GM13976 (cell line): ENCODE data around the gene BAZ1A.
A peak's percentile ranks its signal among the peaks of the same experiment; 100 is the strongest.

Source experiments
- DNase-seq: peaks from one replicate; pipeline ENCODE4 v3.0.0; 2012; ENCODE audit warnings: low spot score
- in situ Hi-C: fragments of 300-500 bp; cut with MboI; formaldehyde crosslinking; loops from one replicate; pipeline ENCODE4 v1.12.0; 2022; ENCODE audit warnings: low sequenced_read_pairs, mixed read lengths, inconsistent platforms; ENCODE audit not compliant: unreplicated experiment
- TF ChIP-seq, protein P1 (sequence below): IDR thresholded peaks from 2 replicates; pipeline ENCODE4 v1.5.1; 2012; ENCODE audit warnings: borderline replicate concordance, mild to moderate bottlenecking; ENCODE audit not compliant: insufficient read depth; ENCODE audit errors: extremely low read depth, missing control alignments, control extremely low read depth

The BAZ1A gene

DNA sequence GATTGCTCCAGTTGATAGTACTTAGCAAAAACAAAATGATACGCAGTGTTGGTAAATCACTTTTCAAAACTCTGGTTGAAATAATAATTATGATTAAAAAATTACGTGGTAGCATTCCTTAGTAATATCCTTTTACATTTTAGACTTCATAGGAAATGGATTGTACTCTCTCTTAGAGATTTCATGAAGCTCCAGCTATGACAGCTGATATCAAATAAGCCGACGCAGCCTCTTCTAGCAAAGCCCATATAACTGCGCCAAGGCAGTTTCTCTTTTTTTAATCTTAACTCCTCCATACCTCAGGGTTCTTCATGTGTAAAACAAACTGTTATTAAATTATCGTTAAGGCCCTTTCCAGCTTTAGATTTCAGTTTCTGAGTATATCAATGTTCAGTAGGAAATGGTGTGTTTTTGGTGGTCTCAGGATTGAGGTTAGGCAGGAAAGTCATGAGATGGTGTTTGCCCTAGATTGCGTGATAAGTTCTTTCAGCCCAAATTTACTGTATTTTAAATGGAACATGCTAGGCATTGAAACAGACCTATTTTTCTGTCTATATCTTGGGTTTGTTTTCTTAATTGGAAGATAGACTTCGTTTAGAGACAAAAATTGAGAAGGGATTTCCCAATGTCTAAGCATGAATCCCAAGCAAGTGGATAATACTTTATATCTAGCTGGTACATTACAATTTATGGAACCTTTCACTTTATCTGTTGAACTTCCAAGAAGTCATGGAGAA is 159.9 kb downstream of the BAZ1A start:
- no peak for DNase-seq
- TF ChIP-seq, protein P1, sequence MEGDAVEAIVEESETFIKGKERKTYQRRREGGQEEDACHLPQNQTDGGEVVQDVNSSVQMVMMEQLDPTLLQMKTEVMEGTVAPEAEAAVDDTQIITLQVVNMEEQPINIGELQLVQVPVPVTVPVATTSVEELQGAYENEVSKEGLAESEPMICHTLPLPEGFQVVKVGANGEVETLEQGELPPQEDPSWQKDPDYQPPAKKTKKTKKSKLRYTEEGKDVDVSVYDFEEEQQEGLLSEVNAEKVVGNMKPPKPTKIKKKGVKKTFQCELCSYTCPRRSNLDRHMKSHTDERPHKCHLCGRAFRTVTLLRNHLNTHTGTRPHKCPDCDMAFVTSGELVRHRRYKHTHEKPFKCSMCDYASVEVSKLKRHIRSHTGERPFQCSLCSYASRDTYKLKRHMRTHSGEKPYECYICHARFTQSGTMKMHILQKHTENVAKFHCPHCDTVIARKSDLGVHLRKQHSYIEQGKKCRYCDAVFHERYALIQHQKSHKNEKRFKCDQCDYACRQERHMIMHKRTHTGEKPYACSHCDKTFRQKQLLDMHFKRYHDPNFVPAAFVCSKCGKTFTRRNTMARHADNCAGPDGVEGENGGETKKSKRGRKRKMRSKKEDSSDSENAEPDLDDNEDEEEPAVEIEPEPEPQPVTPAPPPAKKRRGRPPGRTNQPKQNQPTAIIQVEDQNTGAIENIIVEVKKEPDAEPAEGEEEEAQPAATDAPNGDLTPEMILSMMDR = no peak
- in situ Hi-C loops = no loop called here

DNA sequence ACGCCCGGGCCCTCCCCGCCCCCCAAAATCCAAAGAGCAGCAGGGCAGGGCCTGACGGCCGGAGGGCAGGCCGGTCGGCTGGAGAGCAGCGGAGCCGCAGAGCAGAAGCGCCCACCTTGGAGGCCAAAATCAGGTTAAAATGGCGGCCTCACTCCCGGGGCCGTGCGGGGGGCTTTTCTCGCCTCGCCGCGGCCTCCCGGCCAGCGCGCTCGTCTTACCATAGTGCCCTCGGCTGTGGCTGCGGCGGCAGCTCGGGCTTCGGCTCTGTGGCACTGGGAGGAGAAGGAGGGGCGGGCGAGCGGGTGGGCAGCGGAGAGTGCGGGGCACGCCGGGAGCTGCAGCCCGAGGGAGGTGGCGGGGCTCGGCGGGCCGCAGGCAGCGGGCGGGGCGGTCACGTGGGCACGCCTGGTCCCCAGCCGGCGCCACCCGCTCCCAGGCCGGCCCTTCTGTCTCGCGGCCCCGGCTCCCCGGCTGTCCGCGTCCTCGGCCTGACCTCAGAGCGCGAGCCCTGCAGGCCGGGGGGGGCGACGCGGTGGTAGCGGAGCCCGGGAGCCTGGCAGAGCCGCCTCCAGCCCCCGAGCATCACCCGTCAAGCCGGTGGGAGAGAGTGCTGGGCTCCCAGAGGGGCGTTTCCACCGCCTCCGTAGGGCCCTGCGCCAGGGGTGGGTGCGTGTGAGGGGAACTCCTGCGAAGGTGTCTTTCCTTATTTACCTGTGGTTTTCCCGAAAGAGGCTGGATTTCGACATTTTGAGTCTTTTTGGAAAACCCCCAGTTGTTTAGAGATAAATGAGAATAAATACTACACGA is 160.6 kb downstream of the BAZ1A start, which contains the start of gene CFL2:
Gene CFL2, minus strand, starts transcription at position 274 of the 807 bp plus-strand sequence. Its CDS starts 53 bp downstream, at position 221.
- in situ Hi-C loops = no loop called here
- DNase-seq = peak; percentile 93

DNA sequence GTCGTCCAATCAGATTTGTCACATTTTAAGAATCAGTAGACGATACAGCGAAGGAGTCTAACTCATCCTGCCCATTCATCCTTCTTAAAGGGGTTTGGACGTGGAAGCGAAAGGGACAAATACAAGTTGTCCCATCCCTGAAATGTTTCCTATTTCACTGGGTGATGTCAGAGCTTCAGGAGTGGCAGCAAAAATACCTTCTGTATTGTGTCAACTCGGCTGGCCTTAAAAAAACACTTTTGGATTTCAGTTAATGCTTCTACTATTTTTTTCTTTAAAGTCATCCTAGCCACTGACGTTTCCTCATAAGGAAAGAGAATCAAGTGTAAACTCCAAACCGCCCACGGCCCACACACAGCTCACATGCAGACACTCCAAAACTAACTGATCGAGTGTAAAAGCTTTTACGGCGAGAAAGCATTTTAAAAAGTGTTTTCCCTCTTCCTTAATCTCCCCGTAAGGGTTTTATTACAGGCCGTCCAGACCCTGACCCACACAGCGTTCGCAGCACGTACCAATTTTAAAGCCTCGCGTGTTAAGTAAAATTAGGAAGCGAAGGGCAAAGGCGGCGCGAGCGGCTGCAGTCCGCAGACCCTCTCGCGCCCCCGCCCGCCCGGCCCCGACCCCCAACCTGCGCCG is 161.4 kb downstream of the BAZ1A start:
- in situ Hi-C loops = no loop called here
- DNase-seq = peak; percentile 39
- TF ChIP-seq, protein P1 = no peak

More for the DNA sequence above, 160.6 kb downstream of the BAZ1A start, which contains the start of gene CFL2:
- TF ChIP-seq, protein P1 = no peak

DNA sequence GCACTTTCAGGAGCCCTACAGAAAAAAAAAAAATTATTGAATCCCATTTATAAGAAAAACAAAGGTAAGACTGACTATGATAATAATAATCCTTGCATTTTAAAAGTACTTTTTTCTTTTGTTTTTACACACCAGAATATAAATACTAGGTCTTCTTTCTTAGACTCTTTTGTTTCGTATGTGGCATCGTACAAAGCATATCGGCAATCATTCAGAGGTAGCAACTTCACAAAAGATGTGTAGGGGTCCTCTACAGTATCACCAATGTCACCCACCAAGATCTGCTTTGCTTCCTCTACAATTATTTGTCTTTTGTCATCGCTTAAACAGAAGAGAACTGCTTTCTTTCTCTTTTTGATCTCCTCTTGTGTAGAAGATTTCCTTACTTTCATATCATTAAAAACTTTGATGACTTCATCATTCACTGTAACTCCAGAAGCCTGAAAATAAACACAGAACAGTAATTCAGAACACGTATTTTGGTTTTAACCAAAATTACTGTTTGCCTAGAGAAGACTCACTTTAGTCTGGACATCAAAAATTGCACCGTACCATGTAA is 162.0 kb downstream of the BAZ1A start:
- TF ChIP-seq, protein P1 = no peak
- in situ Hi-C loops = no loop called here
- DNase-seq = no peak

DNA sequence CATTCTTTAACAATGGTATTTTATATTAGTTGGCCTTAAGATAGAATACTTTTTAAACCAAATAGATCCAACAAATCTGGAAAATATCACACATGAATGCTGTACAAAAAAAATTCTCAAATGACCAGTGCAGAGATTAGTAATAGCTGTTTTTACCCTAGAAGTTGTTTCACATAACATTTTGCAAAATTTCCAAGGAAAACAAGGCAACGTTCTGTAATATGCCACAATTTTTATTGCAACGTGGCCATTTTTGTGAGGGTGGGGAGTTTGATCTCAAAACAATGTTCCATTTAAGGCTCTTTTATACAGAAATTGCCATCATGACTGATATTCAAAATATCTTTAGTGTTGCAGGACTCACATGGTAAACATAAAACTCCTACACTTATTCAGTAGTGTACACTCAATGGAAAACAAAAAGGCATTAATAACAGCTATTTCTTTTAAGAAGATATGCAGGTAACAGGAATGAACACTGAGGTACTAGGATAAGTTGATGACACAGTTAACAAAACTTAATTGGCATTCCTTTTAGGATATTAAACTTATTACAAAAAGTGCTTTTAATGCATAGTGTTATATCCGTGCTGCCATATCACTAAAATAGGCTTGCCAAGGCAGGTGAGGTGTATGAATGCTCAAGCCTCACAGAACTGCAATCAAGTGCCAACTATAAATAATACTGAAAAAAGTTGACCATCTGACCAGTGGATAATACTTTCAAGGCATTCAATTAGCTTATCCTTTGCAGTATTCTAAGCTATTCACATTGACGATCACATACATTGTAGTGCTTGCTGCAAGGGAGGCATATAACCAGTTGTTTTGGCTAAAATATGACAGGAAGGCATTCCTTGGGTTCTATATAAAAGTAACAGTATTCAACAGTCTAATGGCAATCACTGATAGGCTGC is 163.1 kb downstream of the BAZ1A start:
- in situ Hi-C loops = no loop called here
- TF ChIP-seq, protein P1 = no peak
- DNase-seq = no peak
